Liver (tissue), 9 donors: Measurements from ENCODE around the gene DHPS. TPM values are rescaled to one million over a fixed set of nuclear protein-coding genes. Genes with fewer than 3 reads are reported as not detected.

Experiments
- DNase-seq: peaks from one replicate; pipeline ENCODE4 v3.0.0-alpha.2; 2017; ENCODE audit warnings: low spot score
- H3K27ac ChIP-seq, 2 donors: one replicate each; pipeline ENCODE4 v1.7.0; 2013; ENCODE audit warnings: inconsistent platforms in 2 of 2, low read length in 2 of 2, control low read depth in 1 of 2, low read depth in 1 of 2, mild to moderate bottlenecking in 1 of 2
- H3K27me3 ChIP-seq, 4 donors: one replicate each; pipeline versions ENCODE4 v1.6.1 to v1.7.0; 2013; ENCODE audit warnings: low read length in 3 of 4, inconsistent platforms in 1 of 4, mild to moderate bottlenecking in 1 of 4, moderate library complexity in 1 of 4; ENCODE audit not compliant: control insufficient read depth in 4 of 4, insufficient read depth in 4 of 4
- H3K36me3 ChIP-seq, 4 donors: one replicate each; pipeline versions ENCODE4 v1.6.1 to v1.7.0; 2013; ENCODE audit warnings: low read length in 3 of 4, mild to moderate bottlenecking in 3 of 4, low read depth in 1 of 4, moderate library complexity in 1 of 4; ENCODE audit not compliant: control insufficient read depth in 4 of 4, insufficient read depth in 3 of 4
- H3K4me1 ChIP-seq, 4 donors: one replicate each; pipeline versions ENCODE4 v1.6.1 to v1.7.0; 2013; ENCODE audit warnings: low read length in 3 of 4, mild to moderate bottlenecking in 3 of 4, moderate library complexity in 1 of 4; ENCODE audit not compliant: control insufficient read depth in 4 of 4, insufficient read depth in 4 of 4
- H3K4me3 ChIP-seq, 3 donors: one replicate each; pipeline versions ENCODE4 v1.6.1 to v1.7.0; 2013; ENCODE audit warnings: low read length in 3 of 3, control low read depth in 1 of 3, low read depth in 1 of 3, mild to moderate bottlenecking in 1 of 3
- H3K9ac ChIP-seq, 2 donors: one replicate each; pipeline ENCODE4 v1.7.0; 2013; ENCODE audit warnings: low read length in 2 of 2, mild to moderate bottlenecking in 2 of 2, moderate library complexity in 2 of 2, control low read depth in 1 of 2, low read depth in 1 of 2
- H3K9me3 ChIP-seq, 4 donors: one replicate each; pipeline versions ENCODE4 v1.6.1 to v1.7.0; 2013; ENCODE audit warnings: low read length in 3 of 4; ENCODE audit not compliant: control insufficient read depth in 4 of 4
- FOXA2 ChIP-seq: IDR thresholded peaks from 2 replicates; pipeline ENCODE4 v1.6.1; 2016; ENCODE audit warnings: antibody characterized with exemption
- HNF4A ChIP-seq, 2 donors: conservative IDR thresholded peaks; 2 replicates each; pipeline ENCODE4 v1.6.1; 2016; ENCODE audit warnings: antibody characterized with exemption in 2 of 2, mild to moderate bottlenecking in 2 of 2
- HNF4G ChIP-seq: IDR thresholded peaks from 2 replicates; pipeline ENCODE4 v1.6.1; 2016; ENCODE audit warnings: antibody characterized with exemption
- JUND ChIP-seq, 2 donors: IDR thresholded peaks; 2 replicates each; pipeline ENCODE4 v1.6.1; 2016; ENCODE audit warnings: antibody characterized with exemption in 2 of 2
- SP1 ChIP-seq: IDR thresholded peaks from 2 replicates; pipeline ENCODE4 v1.6.1; 2018; ENCODE audit warnings: antibody characterized with exemption, mild to moderate bottlenecking
- WGBS: extraction: QIAGEN DNeasy Blood & Tissue Kit; methylation state at CpG from one replicate; pipeline ENCODE4 v1.1.7; 2013; 5-methylcytosine and 5-hydroxymethylcytosine counted together
- polyA plus RNA-seq, 2 donors: library from polyadenylated mRNA; stranded (reverse) in 1 of 2; unstranded in 1 of 2; fragments of 200-250 nt in 1 of 2; fragments of >200 nt in 1 of 2; fragmentation: Nextera tagmentation in 1 of 2; extraction: Ambion mirVana in 1 of 2; gene quantifications; one replicate each; pipeline versions ENCODE4 v1.2.1 to v1.2.3, GENCODE V29; 2013 to 2015
- total RNA-seq, 2 donors: library from RNA; depleted of rRNA; stranded (reverse); fragments of >200 nt; gene quantifications; one replicate each; pipeline ENCODE4 v1.2.3, GENCODE V29; 2014
- TF ChIP-seq, protein P1 (sequence below): fragments of 150-350 bp; IDR thresholded peaks from 2 replicates; pipeline ENCODE4 v1.5.1; 2017; ENCODE audit warnings: improper control_type of control experiment, low read depth, low read length; ENCODE audit not compliant: missing input control
- TF ChIP-seq, protein P2 (sequence below): IDR thresholded peaks from 2 replicates; pipeline ENCODE4 v1.6.1; 2016; ENCODE audit warnings: antibody characterized with exemption, mild to moderate bottlenecking
- TF ChIP-seq, protein P3 (sequence below): IDR thresholded peaks from 2 replicates; pipeline ENCODE4 v1.6.1; 2016; ENCODE audit warnings: antibody characterized with exemption
- TF ChIP-seq, protein P4 (sequence below): IDR thresholded peaks from 2 replicates; pipeline ENCODE4 v1.6.1; 2016; ENCODE audit warnings: antibody characterized with exemption
- donor health status: healthy.
- donor health status: healthy.
- donor health status: healthy.
- donor health status: healthy.
- donor health status: healthy.

The DHPS gene
- total and polyA plus RNA-seq, 4 donors = 29.1 to 53.9 (median 42.6) TPM

DNA sequence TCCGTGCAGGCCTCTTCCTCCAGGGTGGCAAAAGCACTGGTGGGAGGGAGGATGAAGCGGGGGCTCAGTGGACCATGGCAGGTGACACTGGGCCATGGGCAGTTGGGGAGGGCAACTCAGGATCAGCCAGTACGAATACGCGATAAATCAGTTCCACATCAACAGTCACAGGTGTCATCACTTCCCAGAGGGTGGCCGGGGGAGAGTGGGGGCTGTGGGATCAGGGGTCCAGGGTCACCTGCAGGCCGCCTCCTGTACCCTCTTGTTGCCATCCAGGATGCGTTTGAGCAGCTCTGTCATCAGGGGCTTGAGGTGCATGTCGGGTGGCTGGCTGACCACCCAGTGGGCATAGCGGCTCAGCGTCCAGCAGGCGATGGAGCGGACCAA, 24.6 kb upstream of the DHPS start:
- WGBS = 96% methylated on average over 13 of the region's 13 CpGs
- Histone ChIP-seq H3K9ac (no peak overlapping the region), H3K9me3 (no peaks in the 10 kb centered on the region), H3K36me3 (peaks cover 37 to 76% (median 41%) of the 10 kb centered on the region in 4 donors), H3K4me1 (no peaks in the 10 kb centered on the region), H3K4me3 (no peak overlapping the region), H3K27ac (no peak overlapping the region), H3K27me3 (no peaks in the 10 kb centered on the region)
- TF ChIP-seq SP1 = no peak
- TF ChIP-seq, protein P1, sequence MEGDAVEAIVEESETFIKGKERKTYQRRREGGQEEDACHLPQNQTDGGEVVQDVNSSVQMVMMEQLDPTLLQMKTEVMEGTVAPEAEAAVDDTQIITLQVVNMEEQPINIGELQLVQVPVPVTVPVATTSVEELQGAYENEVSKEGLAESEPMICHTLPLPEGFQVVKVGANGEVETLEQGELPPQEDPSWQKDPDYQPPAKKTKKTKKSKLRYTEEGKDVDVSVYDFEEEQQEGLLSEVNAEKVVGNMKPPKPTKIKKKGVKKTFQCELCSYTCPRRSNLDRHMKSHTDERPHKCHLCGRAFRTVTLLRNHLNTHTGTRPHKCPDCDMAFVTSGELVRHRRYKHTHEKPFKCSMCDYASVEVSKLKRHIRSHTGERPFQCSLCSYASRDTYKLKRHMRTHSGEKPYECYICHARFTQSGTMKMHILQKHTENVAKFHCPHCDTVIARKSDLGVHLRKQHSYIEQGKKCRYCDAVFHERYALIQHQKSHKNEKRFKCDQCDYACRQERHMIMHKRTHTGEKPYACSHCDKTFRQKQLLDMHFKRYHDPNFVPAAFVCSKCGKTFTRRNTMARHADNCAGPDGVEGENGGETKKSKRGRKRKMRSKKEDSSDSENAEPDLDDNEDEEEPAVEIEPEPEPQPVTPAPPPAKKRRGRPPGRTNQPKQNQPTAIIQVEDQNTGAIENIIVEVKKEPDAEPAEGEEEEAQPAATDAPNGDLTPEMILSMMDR = no peak
- DNase-seq = no peak

DNA sequence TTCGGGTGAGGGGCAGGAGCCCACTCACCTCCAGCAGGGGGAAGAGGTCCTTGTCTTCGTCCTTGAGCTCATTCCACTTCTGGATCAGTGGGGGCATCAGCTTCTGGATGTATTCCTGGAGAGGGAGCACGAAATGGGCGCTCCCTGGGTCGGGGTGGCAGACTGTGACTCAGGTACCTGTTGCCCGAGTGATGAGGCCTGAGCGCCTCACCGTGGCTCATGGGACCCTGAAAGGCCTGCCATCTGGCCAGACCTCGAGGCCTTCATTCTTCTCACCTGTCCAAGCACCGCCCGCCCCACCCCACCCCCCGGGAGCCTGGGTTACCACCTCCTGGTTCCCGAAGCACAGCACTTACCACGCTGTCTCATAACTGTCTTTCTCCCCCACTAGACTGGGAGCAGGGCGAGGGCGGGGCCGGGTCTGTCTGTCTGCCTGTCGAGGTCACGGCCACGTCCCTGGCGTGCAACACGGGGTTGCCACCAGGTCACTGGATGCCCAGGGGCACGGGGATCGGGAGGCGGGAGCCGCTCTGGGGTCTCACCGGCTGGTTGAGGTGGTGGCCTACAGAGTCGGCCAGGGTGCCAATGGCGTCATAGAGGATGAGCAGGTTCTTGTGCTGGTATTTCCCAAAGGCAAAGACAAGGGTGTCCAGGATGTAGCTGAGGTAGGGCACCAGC, 24.1 kb upstream of the DHPS start:
- H3K4me3 ChIP-seq = no peak overlapping the region
- H3K36me3 ChIP-seq = peaks cover 37 to 78% (median 44%) of the 10 kb centered on the region in 4 donors
- no peaks in the 10 kb centered on the region for H3K4me1 ChIP-seq
- no peak for DNase-seq
- 93% methylated on average over 29 of the region's 29 CpGs for WGBS
- H3K9ac ChIP-seq = no peak overlapping the region
- no peak overlapping the region for H3K27ac ChIP-seq
- H3K27me3 ChIP-seq = no peaks in the 10 kb centered on the region
- TF ChIP-seq JUND (IDR thresholded peaks at IDR 0.05) (no peak), HNF4A (conservative IDR thresholded peaks at IDR 0.05) (no peak), SP1 (no peak), FOXA2 (no peak)
- TF ChIP-seq, protein P2, sequence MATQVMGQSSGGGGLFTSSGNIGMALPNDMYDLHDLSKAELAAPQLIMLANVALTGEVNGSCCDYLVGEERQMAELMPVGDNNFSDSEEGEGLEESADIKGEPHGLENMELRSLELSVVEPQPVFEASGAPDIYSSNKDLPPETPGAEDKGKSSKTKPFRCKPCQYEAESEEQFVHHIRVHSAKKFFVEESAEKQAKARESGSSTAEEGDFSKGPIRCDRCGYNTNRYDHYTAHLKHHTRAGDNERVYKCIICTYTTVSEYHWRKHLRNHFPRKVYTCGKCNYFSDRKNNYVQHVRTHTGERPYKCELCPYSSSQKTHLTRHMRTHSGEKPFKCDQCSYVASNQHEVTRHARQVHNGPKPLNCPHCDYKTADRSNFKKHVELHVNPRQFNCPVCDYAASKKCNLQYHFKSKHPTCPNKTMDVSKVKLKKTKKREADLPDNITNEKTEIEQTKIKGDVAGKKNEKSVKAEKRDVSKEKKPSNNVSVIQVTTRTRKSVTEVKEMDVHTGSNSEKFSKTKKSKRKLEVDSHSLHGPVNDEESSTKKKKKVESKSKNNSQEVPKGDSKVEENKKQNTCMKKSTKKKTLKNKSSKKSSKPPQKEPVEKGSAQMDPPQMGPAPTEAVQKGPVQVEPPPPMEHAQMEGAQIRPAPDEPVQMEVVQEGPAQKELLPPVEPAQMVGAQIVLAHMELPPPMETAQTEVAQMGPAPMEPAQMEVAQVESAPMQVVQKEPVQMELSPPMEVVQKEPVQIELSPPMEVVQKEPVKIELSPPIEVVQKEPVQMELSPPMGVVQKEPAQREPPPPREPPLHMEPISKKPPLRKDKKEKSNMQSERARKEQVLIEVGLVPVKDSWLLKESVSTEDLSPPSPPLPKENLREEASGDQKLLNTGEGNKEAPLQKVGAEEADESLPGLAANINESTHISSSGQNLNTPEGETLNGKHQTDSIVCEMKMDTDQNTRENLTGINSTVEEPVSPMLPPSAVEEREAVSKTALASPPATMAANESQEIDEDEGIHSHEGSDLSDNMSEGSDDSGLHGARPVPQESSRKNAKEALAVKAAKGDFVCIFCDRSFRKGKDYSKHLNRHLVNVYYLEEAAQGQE = no peak
- TF ChIP-seq, protein P1 = no peak
- no peaks in the 10 kb centered on the region for H3K9me3 ChIP-seq

DNA sequence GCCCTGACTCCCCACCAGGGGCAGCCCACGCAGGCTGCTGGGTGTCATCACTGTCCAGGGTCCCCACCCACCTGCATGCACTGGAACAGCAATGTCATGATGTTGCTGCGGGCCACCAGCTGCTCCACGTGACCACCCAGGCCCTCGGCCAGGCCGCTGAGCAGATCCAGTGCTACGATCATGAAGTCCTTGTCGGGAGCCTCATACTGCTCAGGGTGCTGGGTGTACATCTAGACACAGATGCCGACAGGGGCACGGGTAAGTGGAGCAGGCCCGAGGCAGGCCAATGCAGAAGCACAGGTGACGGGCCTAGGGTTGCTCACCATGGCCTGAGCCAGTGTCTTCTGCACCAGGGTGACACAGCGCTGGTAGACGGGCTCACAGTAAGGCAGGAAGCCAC, 23.5 kb upstream of the DHPS start:
- Histone ChIP-seq H3K4me1 (no peaks in the 10 kb centered on the region), H3K27me3 (no peaks in the 10 kb centered on the region), H3K9ac (no peak overlapping the region), H3K4me3 (no peak overlapping the region), H3K27ac (no peak overlapping the region), H3K9me3 (no peaks in the 10 kb centered on the region), H3K36me3 (peaks cover 34 to 77% (median 41%) of the 10 kb centered on the region in 4 donors)
- TF ChIP-seq SP1 (no peak), HNF4G (no peak)
- TF ChIP-seq, protein P3, sequence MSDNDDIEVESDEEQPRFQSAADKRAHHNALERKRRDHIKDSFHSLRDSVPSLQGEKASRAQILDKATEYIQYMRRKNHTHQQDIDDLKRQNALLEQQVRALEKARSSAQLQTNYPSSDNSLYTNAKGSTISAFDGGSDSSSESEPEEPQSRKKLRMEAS = no peak
- TF ChIP-seq, protein P4, sequence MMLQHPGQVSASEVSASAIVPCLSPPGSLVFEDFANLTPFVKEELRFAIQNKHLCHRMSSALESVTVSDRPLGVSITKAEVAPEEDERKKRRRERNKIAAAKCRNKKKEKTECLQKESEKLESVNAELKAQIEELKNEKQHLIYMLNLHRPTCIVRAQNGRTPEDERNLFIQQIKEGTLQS = no peak
- WGBS = 96% methylated on average over 13 of the region's 13 CpGs
- DNase-seq = no peak
